ENCODE data around the gene APOBEC4.
"Not testable (repeated sequence)": the region's sequence is repeated elsewhere in the genome, so short reads cannot be mapped to it uniquely, and the experiment has no call there.

The APOBEC4 gene

DNA sequence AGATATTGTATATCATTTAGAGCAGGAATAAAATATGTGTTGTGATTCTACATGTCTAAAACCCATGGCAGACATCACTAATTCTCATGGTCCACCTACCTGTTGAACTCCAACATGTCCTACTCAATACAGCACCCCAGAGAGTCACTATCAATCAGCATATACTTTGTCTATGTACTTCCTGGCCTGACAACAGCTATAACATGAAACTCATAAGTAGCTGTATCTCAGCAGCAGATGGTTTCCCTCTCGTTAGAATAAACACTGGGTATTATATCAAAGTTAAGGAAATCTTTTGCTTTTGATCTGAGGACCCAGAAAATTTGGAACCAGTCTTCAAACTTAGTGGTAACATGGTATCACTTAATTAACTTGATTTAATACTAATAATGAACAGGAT lies 33.3 kb downstream of the APOBEC4 start:
- H3K27me3 Mint-ChIP-seq (ENCODE audit: low read depth) = no peaks in the 10 kb centered on the region
- TF ChIP-seq, protein P1, sequence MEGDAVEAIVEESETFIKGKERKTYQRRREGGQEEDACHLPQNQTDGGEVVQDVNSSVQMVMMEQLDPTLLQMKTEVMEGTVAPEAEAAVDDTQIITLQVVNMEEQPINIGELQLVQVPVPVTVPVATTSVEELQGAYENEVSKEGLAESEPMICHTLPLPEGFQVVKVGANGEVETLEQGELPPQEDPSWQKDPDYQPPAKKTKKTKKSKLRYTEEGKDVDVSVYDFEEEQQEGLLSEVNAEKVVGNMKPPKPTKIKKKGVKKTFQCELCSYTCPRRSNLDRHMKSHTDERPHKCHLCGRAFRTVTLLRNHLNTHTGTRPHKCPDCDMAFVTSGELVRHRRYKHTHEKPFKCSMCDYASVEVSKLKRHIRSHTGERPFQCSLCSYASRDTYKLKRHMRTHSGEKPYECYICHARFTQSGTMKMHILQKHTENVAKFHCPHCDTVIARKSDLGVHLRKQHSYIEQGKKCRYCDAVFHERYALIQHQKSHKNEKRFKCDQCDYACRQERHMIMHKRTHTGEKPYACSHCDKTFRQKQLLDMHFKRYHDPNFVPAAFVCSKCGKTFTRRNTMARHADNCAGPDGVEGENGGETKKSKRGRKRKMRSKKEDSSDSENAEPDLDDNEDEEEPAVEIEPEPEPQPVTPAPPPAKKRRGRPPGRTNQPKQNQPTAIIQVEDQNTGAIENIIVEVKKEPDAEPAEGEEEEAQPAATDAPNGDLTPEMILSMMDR (IDR thresholded peaks at IDR 0.05; ENCODE audit: unreplicated experiment in 3 of 3) = no peak
- H3K4me3 Mint-ChIP-seq = no peak overlapping the region
- H3K27ac Mint-ChIP-seq = no peak overlapping the region
- no peaks in the 10 kb centered on the region for H3K9me3 Mint-ChIP-seq
- peaks cover 8% of the 10 kb centered on the region for H3K36me3 Mint-ChIP-seq (ENCODE audit: low read depth)
- H3K4me1 Mint-ChIP-seq = no peaks in the 10 kb centered on the region

DNA sequence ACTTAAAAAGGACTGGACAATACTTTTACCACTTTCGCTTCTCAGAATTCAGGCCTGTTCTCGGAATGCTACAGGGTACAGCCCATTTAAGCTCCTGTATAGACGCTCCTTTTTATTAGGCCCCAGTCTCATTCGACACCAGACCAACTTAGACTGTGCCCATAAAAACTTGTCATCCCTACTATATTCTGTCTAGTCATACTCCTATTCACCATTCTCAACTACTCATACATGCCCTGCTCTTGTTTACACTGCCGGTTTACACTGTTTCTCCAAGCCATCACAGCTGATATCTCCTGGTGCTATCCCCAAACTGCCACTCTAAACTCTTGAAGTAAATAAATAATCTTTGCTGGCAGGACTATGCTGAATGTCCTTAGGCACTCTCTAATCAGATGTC lies 34.9 kb downstream of the APOBEC4 start:
- not testable (repeated sequence) for H3K4me1 Mint-ChIP-seq; H3K27ac Mint-ChIP-seq; H3K9me3 Mint-ChIP-seq; H3K36me3 Mint-ChIP-seq (ENCODE audit: low read depth); H3K4me3 Mint-ChIP-seq; H3K27me3 Mint-ChIP-seq (ENCODE audit: low read depth)

DNA sequence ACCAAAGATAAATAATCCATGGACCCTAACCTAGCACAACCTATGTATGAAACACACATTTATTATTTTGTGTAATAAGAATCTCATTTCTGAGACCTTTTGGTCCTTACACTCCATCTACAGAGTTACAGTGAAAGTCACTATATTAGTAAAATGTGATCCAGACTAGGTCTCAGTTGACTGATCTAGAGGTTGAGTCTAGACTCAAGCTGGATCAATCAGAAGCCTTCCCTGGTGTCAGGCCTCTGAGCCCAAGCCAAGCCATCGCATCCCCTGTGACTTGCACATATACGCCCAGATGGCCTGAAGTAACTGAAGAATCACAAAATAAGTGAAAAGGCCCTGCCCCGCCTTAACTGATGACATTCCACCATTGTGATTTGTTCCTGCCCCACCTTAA lies 40.1 kb downstream of the APOBEC4 start:
- H3K36me3 Mint-ChIP-seq (ENCODE audit: low read depth); H3K4me3 Mint-ChIP-seq; H3K27me3 Mint-ChIP-seq (ENCODE audit: low read depth); H3K9me3 Mint-ChIP-seq; H3K27ac Mint-ChIP-seq: not testable (repeated sequence)
- peaks cover 23% of the 10 kb centered on the region for H3K4me1 Mint-ChIP-seq

DNA sequence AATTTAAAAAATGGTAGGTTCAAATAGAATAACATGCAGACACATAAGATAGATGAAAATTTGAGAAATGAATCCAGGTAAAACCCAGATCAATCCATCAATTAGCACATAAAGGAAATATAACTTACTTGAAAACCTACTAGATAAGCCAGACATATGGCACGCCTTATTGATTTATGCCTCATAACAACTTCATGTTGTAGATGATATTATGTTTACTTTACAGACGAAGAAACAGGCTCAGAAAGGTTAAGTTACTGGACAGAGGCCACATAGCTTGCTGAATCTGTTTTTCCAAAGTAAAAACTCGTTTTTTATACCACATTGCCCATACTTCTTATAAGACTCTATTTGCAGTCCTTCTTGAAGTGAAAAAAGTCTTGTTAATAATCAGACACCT lies 40.7 kb downstream of the APOBEC4 start:
- no peaks in the 10 kb centered on the region for H3K36me3 Mint-ChIP-seq (ENCODE audit: low read depth)
- peaks cover 23% of the 10 kb centered on the region for H3K4me1 Mint-ChIP-seq
- no peak overlapping the region for H3K27ac Mint-ChIP-seq
- peaks cover 3% of the 10 kb centered on the region for H3K27me3 Mint-ChIP-seq (ENCODE audit: low read depth)
- TF ChIP-seq, protein P1 (IDR thresholded peaks at IDR 0.05; ENCODE audit: unreplicated experiment in 3 of 3) = no peak
- no peaks in the 10 kb centered on the region for H3K9me3 Mint-ChIP-seq
- no peak overlapping the region for H3K4me3 Mint-ChIP-seq

DNA sequence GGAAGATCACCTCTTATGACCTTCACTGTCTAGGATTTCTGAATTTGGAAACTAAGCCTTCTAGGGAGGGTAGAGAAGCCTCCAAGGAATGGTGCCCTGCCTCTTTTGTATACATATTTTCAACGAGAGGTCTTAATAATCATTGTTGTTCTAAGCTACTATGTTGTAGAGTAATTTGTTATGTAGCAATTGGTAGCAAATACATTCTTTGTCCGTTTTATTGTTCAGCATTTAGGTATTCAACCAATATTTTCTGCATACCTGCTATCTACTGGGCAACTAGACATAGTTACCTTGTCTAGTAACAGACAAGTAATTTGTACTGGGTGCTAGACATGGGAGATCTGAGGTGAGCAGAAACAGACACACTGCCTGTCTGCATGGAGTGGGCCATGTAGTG lies 42.1 kb downstream of the APOBEC4 start:
- peaks cover 3% of the 10 kb centered on the region for H3K27me3 Mint-ChIP-seq (ENCODE audit: low read depth)
- TF ChIP-seq, protein P1 (IDR thresholded peaks at IDR 0.05; ENCODE audit: unreplicated experiment in 3 of 3) = no peak
- H3K4me3 Mint-ChIP-seq = no peak overlapping the region
- H3K4me1 Mint-ChIP-seq = peaks cover 27% of the 10 kb centered on the region
- no peak overlapping the region for H3K27ac Mint-ChIP-seq
- no peaks in the 10 kb centered on the region for H3K36me3 Mint-ChIP-seq (ENCODE audit: low read depth)
- H3K9me3 Mint-ChIP-seq = no peaks in the 10 kb centered on the region

DNA sequence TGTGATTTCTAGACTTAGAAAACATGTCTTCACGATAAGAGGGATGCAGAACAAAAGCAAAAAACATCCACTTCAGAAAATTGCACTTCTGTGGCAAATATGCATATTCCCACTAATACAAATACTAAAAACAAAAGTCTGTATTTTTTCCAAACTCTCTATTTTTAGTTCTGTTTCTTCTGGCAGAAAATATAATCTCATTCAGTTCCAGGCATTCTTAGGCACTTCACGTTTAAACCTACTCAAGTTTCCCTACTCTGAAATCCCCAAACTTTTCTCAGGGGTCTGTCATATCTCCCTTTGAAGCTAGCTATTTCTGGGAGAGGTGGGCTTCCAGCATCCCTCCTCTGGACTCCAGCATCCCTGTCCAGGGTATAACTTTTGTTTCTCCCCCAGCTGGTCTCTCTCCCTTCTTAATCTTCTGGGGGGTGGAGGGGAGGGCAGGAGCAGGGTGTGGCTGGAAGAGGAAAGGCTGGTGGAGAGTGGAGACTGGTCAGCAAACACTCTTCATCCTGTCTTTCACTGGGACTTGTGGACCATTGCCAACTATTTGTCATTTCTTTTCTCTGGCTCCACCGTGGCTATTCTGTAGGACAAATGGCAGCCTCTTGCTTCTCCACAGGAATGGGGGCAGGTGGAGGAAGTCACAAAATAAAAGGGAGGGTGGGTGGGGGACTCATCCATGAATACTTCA lies 43.2 kb downstream of the APOBEC4 start:
- Mint-ChIP-seq H3K4me1 (peaks cover 34% of the 10 kb centered on the region), H3K4me3 (no peak overlapping the region), H3K27me3 (ENCODE audit: low read depth) (peaks cover 3% of the 10 kb centered on the region), H3K9me3 (no peaks in the 10 kb centered on the region), H3K27ac (peak overlapping the region in 2 of 3 experiments; percentile 85 to 95), H3K36me3 (ENCODE audit: low read depth) (no peaks in the 10 kb centered on the region)
- TF ChIP-seq, protein P1 (IDR thresholded peaks at IDR 0.05; ENCODE audit: unreplicated experiment in 3 of 3) = no peak

DNA sequence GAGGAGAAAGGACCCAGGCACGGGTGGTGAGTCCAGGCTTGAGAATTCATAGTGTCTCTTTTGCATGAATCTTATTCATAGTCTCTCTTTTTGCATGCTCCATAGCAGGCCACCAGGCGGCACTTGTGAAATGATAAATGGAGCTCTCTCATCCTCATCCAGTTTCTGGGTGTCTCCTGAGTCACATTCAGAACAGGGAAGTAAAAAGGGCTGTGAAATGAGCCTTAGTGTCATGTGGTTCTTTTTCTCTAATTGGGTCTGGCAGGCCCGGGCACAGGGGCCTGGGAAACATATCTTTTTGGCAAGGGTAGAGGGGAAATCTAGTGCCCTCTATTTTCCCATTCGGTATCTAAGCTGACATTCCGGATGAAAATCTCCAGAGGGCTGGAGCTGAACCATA lies 43.8 kb downstream of the APOBEC4 start:
- TF ChIP-seq, protein P1 (IDR thresholded peaks at IDR 0.05; ENCODE audit: unreplicated experiment in 3 of 3) = peak; percentile 11 to 34 (median 24)
- Mint-ChIP-seq H3K9me3 (no peaks in the 10 kb centered on the region), H3K4me1 (peaks cover 39% of the 10 kb centered on the region), H3K4me3 (no peak overlapping the region), H3K36me3 (ENCODE audit: low read depth) (no peaks in the 10 kb centered on the region), H3K27ac (peak overlapping the region; percentile 60 to 95 (median 85)), H3K27me3 (ENCODE audit: low read depth) (peaks cover 3% of the 10 kb centered on the region)
